Transverse colon (tissue), 4 donors: ENCODE measurements around the gene BEND7. TPM values are rescaled to one million over a fixed set of nuclear protein-coding genes. Genes with fewer than 3 reads are reported as not detected.
A peak's percentile ranks its signal among the peaks of the same experiment; 100 is the strongest.

Experiments
- DNase-seq: peaks from one replicate; pipeline ENCODE4 v3.0.0-alpha.2; 2019
- H3K27ac ChIP-seq, 4 donors: fragments of 200-600 bp; sonication (generic); 2 replicates each; pipeline ENCODE4 v1.5.1; 2016 to 2018; ENCODE audit warnings: inconsistent platforms in 4 of 4
- H3K27me3 ChIP-seq: fragments of 200-600 bp; sonication (generic); 2 replicates; pipeline ENCODE4 v1.5.1; 2017; ENCODE audit warnings: inconsistent platforms
- H3K36me3 ChIP-seq, 4 donors: fragments of 200-600 bp; sonication (generic); 2 replicates each; pipeline ENCODE4 v1.5.1; 2017 to 2019; ENCODE audit warnings: inconsistent platforms in 4 of 4
- H3K4me1 ChIP-seq, 4 donors: fragments of 200-600 bp; sonication (generic); 2 replicates each; pipeline ENCODE4 v1.5.1; 2017 to 2020; ENCODE audit warnings: inconsistent platforms in 4 of 4
- H3K4me3 ChIP-seq, 4 donors: fragments of 200-600 bp; sonication (generic); 1 replicate in 1 of 4; 2 replicates in 3 of 4; pipeline versions ENCODE4 v1.5.1 to v1.6.1; 2017 to 2019; ENCODE audit warnings: inconsistent platforms in 4 of 4
- H3K9me3 ChIP-seq, 2 donors: fragments of 200-600 bp; sonication (generic); 2 replicates each; pipeline ENCODE4 v1.5.1; 2017 to 2019; ENCODE audit warnings: inconsistent platforms in 2 of 2
- CTCF ChIP-seq, 5 experiments: fragments of 200-600 bp in 3 of 5; fragments of 450-650 bp in 2 of 5; sonication (generic) in 3 of 5; IDR thresholded peaks; 1 replicate in 2 of 5; 2 replicates in 3 of 5; pipeline ENCODE4 v1.5.1; 2016 to 2017; ENCODE audit warnings: antibody characterized with exemption in 5 of 5, inconsistent platforms in 3 of 5, mild to moderate bottlenecking in 2 of 5, moderate library complexity in 1 of 5
- EP300 ChIP-seq: sonication (generic); formaldehyde crosslinking; IDR thresholded peaks from one replicate; pipeline ENCODE4 v1.6.1; 2017; ENCODE audit warnings: antibody characterized with exemption, low read depth
- POLR2A ChIP-seq: fragments of 450-650 bp; IDR thresholded peaks from one replicate; pipeline ENCODE4 v1.6.1; 2016; ENCODE audit warnings: antibody characterized with exemption, mild to moderate bottlenecking, moderate library complexity
- POLR2AphosphoS5 ChIP-seq, 3 donors: sonication (generic); formaldehyde crosslinking; IDR thresholded peaks; one replicate each; pipeline ENCODE4 v1.6.1; 2016; ENCODE audit warnings: antibody characterized with exemption in 3 of 3
- WGBS, 2 donors: methylation state at CpG; one replicate each; pipeline ENCODE4 v1.1.5; 2018; ENCODE audit warnings: low coverage in 1 of 2; 5-methylcytosine and 5-hydroxymethylcytosine counted together
- in situ Hi-C, 4 donors: fragments of 200-750 bp; cut with MboI; loops; one replicate each; pipeline versions ENCODE4 v1.15.0 to v1.15.1; 2017; ENCODE audit warnings: low sequenced_read_pairs in 3 of 4, low pct_ligation_motif_present in 1 of 4, low pct_unique_long_range_greater_than_20kb in 1 of 4
- intact Hi-C: fragments of 100-400 bp; cut with DNase I; formaldehyde crosslinking; loops from one replicate; pipeline ENCODE4 v1.15.1; 2023; ENCODE audit warnings: low total_unique reads
- total RNA-seq, 4 donors: library from RNA; depleted of rRNA; stranded (reverse); fragments of >200 nt; gene quantifications; one replicate each; pipeline ENCODE4 v1.1.0, GENCODE V29; 2016

Gene BEND7
- total RNA-seq, 4 donors from 2014 or later, result 16.1 to 41.4 (median 31.0) TPM

- Histone ChIP-seq H3K27ac (no peak overlapping the region), H3K4me1 (no peaks in the 10 kb centered on the region), H3K4me3 (no peak overlapping the region), H3K27me3 (no peaks in the 10 kb centered on the region), H3K9me3 (no peaks in the 10 kb centered on the region), H3K36me3 (no peaks in the 10 kb centered on the region)
- no peak for TF ChIP-seq POLR2AphosphoS5 (IDR thresholded peaks at IDR 0.05)
- no peak for TF ChIP-seq CTCF (IDR thresholded peaks at IDR 0.05)
- TF ChIP-seq EP300, result no peak
- TF ChIP-seq POLR2A, result no peak
- in situ Hi-C loops, result no loop called here
- no peak for DNase-seq
- 89% methylated on average over 8 of the region's 8 CpGs; no CpG with 5 or more reads in 1 of the 2 donors for WGBS, 2 donors
- intact Hi-C loops, result no loop called here
These were observed 8.6 kb downstream of the BEND7 start for GRCh38 chr10:13520194-13520593.

DNA sequence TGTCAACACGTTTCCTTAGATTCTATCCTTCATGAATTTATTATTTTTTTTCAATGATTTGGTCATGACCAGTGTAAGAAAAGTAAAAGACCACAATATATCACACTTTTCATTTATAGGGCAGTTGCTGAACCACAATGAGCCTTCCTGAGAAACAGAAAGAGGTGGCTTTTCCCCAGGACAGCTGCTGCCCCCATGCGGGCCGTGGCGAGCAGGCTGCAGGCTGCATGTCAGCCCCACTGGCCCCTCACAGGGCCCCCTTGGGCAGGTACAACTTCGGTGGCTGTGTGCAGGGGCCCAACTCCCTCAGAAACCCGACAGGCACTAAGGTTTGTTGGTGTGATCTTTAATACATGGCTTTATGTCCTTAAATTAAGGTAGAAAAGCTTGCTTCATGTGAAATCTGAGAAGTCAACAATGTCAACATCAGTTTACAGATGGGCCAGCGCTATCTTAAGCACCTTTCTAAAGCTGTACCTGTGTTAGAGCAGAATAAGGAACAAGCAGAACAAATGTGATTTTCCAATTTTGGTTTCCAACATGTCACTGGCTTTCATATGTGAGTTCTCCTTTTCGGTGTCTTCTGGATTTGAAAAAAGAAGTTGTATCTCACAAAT lies 10.6 kb downstream of the BEND7 start:
- in situ Hi-C loops, result no loop called here
- 67 to 90% methylated on average over 6 to 8 of the region's 8 CpGs for WGBS, 2 donors
- no peak for TF ChIP-seq POLR2AphosphoS5 (IDR thresholded peaks at IDR 0.05)
- peak in 1 of 5 experiments; percentile 13 for TF ChIP-seq CTCF (IDR thresholded peaks at IDR 0.05)
- TF ChIP-seq POLR2A, result no peak
- H3K27ac ChIP-seq, result no peak overlapping the region
- H3K4me1 ChIP-seq, result no peaks in the 10 kb centered on the region
- no peaks in the 10 kb centered on the region for H3K27me3 ChIP-seq
- intact Hi-C loops, result no loop called here
- no peaks in the 10 kb centered on the region for H3K9me3 ChIP-seq
- no peaks in the 10 kb centered on the region for H3K36me3 ChIP-seq
- no peak for DNase-seq
- no peak overlapping the region for H3K4me3 ChIP-seq

- Histone ChIP-seq H3K9me3 (no peaks in the 10 kb centered on the region), H3K4me1 (no peaks in the 10 kb centered on the region), H3K27ac (no peak overlapping the region), H3K36me3 (no peaks in the 10 kb centered on the region), H3K4me3 (no peak overlapping the region), H3K27me3 (no peaks in the 10 kb centered on the region)
- DNase-seq, result no peak
- in situ Hi-C loops (no loop called here), intact Hi-C loops (no loop called here)
- TF ChIP-seq EP300 (no peak), POLR2A (no peak), POLR2AphosphoS5 (IDR thresholded peaks at IDR 0.05) (no peak), CTCF (IDR thresholded peaks at IDR 0.05) (no peak)
- 69 to 91% methylated on average over 3 to 10 of the region's 10 CpGs for WGBS, 2 donors
These were observed 11.1 kb downstream of the BEND7 start for GRCh38 chr10:13517675-13518074.

GRCh38 chr10:13516176-13516575 lies 12.6 kb downstream of the BEND7 start:
- Histone ChIP-seq H3K36me3 (no peaks in the 10 kb centered on the region), H3K4me1 (no peaks in the 10 kb centered on the region), H3K4me3 (no peak overlapping the region), H3K27me3 (no peaks in the 10 kb centered on the region), H3K27ac (no peak overlapping the region), H3K9me3 (no peaks in the 10 kb centered on the region)
- no peak for TF ChIP-seq POLR2A
- no peak for TF ChIP-seq EP300
- no peak for TF ChIP-seq POLR2AphosphoS5 (IDR thresholded peaks at IDR 0.05)
- TF ChIP-seq CTCF (IDR thresholded peaks at IDR 0.05), result no peak
- intact Hi-C loops (no loop called here), in situ Hi-C loops (no loop called here)
- DNase-seq, result no peak
- WGBS, 2 donors, result 88 to 89% methylated on average over 7 to 13 of the region's 13 CpGs
